H1 (cell line): Measurements from ENCODE around the gene KLHL29. TPM values are rescaled to one million over a fixed set of nuclear protein-coding genes. Genes with fewer than 3 reads are reported as not detected.

ENCODE experiments used
- GABPA ChIP-seq: IDR thresholded peaks from 2 replicates; pipeline ENCODE4 v1.6.1; 2011; ENCODE audit warnings: mild to moderate bottlenecking, low read length, moderate library complexity, borderline replicate concordance; ENCODE audit not compliant: insufficient read depth
- GTF2F1 ChIP-seq: IDR thresholded peaks from 2 replicates; pipeline ENCODE4 v1.6.1; 2012; ENCODE audit warnings: low read depth, low read length, improper control_type of control experiment, borderline replicate concordance
- KDM4A ChIP-seq: IDR thresholded peaks from one replicate; pipeline ENCODE4 v1.7.1; 2012; ENCODE audit warnings: low read depth, mild to moderate bottlenecking, moderate library complexity, low read length, inconsistent platforms; ENCODE audit not compliant: severe bottlenecking
- MAFK ChIP-seq: IDR thresholded peaks from 2 replicates; pipeline ENCODE4 v1.6.1; 2012; ENCODE audit warnings: low read depth, mild to moderate bottlenecking, improper control_type of control experiment, low read length
- NANOG ChIP-seq: IDR thresholded peaks from 2 replicates; pipeline ENCODE4 v1.6.1; 2011; ENCODE audit warnings: low read length, low read depth, mild to moderate bottlenecking, inconsistent platforms; ENCODE audit not compliant: insufficient read depth, poor library complexity, severe bottlenecking
- SAP30 ChIP-seq: fragments of 300-600 bp; sonication (generic); IDR thresholded peaks from 2 replicates; pipeline ENCODE4 v1.7.1; 2012; ENCODE audit warnings: low read length, moderate library complexity, mild to moderate bottlenecking, inconsistent platforms; ENCODE audit not compliant: insufficient read depth, insufficient replicate concordance
- SRF ChIP-seq: IDR thresholded peaks from 2 replicates; pipeline ENCODE4 v1.6.1; 2011; ENCODE audit warnings: mild to moderate bottlenecking, low read depth, low read length, moderate library complexity
- YY1 ChIP-seq: IDR thresholded peaks from 2 replicates; pipeline ENCODE4 v1.6.1; 2011; ENCODE audit warnings: low read depth, mild to moderate bottlenecking, low read length
- polyA plus RNA-seq, 7 experiments: library from polyadenylated mRNA; depleted of rRNA in 3 of 7; stranded (reverse) in 5 of 7; unstranded in 2 of 7; fragments of >200 nt in 5 of 7; fragments of 200-250 nt in 2 of 7; gene quantifications; 1 replicate in 5 of 7; 2 replicates in 1 of 7; 4 replicates in 1 of 7; pipeline versions ENCODE4 v1.2.1 to v1.2.3, GENCODE V29; 2011 to 2013; ENCODE audit warnings: missing spikeins in 2 of 7, mixed read lengths in 2 of 7
- total RNA-seq: library from RNA; stranded (reverse); fragmentation: NEBNext Ultra II Directional; extraction: Animal tissue kit (Norgen Biotek cat#: 25700); gene quantifications from 2 replicates; pipeline ENCODE4 v1.2.1, GENCODE V29; 2021
- TF ChIP-seq, protein P1 (sequence below): fragments of 300-600 bp; sonication (generic); IDR thresholded peaks from 2 replicates; pipeline ENCODE4 v1.7.1; 2012; ENCODE audit warnings: low read length, moderate library complexity, mild to moderate bottlenecking, inconsistent platforms; ENCODE audit not compliant: insufficient replicate concordance
- TF ChIP-seq, protein P2 (sequence below): IDR thresholded peaks from 2 replicates; pipeline ENCODE4 v1.6.1; 2012; ENCODE audit warnings: low read length, inconsistent platforms

The KLHL29 gene
- total and polyA plus RNA-seq, 2 of the 8 experiments (the other 6 are each of a cell fraction or from before 2014, with no cell fraction given): 1.1 to 4.7 TPM

DNA sequence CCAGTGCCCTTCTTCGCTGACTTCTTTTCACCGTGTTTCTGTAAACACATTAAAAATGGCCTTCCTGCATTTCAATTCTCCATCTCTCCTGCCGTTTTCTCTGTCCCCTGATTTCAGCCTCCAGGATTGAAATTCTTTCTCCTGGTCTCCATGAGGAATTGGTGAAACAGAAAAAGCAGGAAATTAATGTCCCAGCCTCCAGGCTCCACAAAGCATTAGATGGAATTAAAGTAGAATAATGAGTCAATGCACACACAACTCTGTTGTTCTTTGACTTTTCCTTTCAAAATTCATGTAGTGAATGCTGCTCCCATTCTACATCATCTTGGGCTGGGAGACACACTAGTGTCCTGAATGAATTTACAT is 209.5 kb downstream of the KLHL29 start (continued):
- TF ChIP-seq, protein P1, sequence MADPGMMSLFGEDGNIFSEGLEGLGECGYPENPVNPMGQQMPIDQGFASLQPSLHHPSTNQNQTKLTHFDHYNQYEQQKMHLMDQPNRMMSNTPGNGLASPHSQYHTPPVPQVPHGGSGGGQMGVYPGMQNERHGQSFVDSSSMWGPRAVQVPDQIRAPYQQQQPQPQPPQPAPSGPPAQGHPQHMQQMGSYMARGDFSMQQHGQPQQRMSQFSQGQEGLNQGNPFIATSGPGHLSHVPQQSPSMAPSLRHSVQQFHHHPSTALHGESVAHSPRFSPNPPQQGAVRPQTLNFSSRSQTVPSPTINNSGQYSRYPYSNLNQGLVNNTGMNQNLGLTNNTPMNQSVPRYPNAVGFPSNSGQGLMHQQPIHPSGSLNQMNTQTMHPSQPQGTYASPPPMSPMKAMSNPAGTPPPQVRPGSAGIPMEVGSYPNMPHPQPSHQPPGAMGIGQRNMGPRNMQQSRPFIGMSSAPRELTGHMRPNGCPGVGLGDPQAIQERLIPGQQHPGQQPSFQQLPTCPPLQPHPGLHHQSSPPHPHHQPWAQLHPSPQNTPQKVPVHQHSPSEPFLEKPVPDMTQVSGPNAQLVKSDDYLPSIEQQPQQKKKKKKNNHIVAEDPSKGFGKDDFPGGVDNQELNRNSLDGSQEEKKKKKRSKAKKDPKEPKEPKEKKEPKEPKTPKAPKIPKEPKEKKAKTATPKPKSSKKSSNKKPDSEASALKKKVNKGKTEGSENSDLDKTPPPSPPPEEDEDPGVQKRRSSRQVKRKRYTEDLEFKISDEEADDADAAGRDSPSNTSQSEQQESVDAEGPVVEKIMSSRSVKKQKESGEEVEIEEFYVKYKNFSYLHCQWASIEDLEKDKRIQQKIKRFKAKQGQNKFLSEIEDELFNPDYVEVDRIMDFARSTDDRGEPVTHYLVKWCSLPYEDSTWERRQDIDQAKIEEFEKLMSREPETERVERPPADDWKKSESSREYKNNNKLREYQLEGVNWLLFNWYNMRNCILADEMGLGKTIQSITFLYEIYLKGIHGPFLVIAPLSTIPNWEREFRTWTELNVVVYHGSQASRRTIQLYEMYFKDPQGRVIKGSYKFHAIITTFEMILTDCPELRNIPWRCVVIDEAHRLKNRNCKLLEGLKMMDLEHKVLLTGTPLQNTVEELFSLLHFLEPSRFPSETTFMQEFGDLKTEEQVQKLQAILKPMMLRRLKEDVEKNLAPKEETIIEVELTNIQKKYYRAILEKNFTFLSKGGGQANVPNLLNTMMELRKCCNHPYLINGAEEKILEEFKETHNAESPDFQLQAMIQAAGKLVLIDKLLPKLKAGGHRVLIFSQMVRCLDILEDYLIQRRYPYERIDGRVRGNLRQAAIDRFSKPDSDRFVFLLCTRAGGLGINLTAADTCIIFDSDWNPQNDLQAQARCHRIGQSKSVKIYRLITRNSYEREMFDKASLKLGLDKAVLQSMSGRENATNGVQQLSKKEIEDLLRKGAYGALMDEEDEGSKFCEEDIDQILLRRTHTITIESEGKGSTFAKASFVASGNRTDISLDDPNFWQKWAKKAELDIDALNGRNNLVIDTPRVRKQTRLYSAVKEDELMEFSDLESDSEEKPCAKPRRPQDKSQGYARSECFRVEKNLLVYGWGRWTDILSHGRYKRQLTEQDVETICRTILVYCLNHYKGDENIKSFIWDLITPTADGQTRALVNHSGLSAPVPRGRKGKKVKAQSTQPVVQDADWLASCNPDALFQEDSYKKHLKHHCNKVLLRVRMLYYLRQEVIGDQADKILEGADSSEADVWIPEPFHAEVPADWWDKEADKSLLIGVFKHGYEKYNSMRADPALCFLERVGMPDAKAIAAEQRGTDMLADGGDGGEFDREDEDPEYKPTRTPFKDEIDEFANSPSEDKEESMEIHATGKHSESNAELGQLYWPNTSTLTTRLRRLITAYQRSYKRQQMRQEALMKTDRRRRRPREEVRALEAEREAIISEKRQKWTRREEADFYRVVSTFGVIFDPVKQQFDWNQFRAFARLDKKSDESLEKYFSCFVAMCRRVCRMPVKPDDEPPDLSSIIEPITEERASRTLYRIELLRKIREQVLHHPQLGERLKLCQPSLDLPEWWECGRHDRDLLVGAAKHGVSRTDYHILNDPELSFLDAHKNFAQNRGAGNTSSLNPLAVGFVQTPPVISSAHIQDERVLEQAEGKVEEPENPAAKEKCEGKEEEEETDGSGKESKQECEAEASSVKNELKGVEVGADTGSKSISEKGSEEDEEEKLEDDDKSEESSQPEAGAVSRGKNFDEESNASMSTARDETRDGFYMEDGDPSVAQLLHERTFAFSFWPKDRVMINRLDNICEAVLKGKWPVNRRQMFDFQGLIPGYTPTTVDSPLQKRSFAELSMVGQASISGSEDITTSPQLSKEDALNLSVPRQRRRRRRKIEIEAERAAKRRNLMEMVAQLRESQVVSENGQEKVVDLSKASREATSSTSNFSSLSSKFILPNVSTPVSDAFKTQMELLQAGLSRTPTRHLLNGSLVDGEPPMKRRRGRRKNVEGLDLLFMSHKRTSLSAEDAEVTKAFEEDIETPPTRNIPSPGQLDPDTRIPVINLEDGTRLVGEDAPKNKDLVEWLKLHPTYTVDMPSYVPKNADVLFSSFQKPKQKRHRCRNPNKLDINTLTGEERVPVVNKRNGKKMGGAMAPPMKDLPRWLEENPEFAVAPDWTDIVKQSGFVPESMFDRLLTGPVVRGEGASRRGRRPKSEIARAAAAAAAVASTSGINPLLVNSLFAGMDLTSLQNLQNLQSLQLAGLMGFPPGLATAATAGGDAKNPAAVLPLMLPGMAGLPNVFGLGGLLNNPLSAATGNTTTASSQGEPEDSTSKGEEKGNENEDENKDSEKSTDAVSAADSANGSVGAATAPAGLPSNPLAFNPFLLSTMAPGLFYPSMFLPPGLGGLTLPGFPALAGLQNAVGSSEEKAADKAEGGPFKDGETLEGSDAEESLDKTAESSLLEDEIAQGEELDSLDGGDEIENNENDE: no peak
- TF ChIP-seq SAP30 (no peak), SRF (no peak), YY1 (no peak), KDM4A (no peak), NANOG (no peak), GABPA (no peak), MAFK (no peak), GTF2F1 (no peak)
- TF ChIP-seq, protein P2, sequence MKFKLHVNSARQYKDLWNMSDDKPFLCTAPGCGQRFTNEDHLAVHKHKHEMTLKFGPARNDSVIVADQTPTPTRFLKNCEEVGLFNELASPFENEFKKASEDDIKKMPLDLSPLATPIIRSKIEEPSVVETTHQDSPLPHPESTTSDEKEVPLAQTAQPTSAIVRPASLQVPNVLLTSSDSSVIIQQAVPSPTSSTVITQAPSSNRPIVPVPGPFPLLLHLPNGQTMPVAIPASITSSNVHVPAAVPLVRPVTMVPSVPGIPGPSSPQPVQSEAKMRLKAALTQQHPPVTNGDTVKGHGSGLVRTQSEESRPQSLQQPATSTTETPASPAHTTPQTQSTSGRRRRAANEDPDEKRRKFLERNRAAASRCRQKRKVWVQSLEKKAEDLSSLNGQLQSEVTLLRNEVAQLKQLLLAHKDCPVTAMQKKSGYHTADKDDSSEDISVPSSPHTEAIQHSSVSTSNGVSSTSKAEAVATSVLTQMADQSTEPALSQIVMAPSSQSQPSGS: no peak
